Endothelial cell of umbilical vein (primary cell): ENCODE data around the gene SRY.

Experiments
- EZH2 ChIP-seq: IDR thresholded peaks from 2 replicates; pipeline ENCODE4 v1.6.1; 2012; ENCODE audit warnings: borderline replicate concordance, low read depth, mild to moderate bottlenecking, moderate library complexity, low read length, inconsistent platforms; ENCODE audit not compliant: severe bottlenecking
- MYC ChIP-seq: IDR thresholded peaks from one replicate; pipeline ENCODE4 v1.6.1; 2011; ENCODE audit warnings: mild to moderate bottlenecking, low read depth, low read length
- POLR2A ChIP-seq: IDR thresholded peaks from 2 replicates; pipeline ENCODE4 v1.6.1; 2012; ENCODE audit warnings: low read depth, mild to moderate bottlenecking, control low read depth, low read length
- POLR2AphosphoS5 ChIP-seq: IDR thresholded peaks from 2 replicates; pipeline ENCODE4 v1.6.1; 2012; ENCODE audit warnings: low read depth, mild to moderate bottlenecking, control low read depth, low read length, moderate library complexity; ENCODE audit not compliant: insufficient read depth
- TF ChIP-seq, protein P1 (sequence below), 2 donors: IDR thresholded peaks; 1 replicate in 1 of 2; 2 replicates in 1 of 2; pipeline ENCODE4 v1.5.1; 2011; ENCODE audit warnings: low read length in 2 of 2, mild to moderate bottlenecking in 2 of 2, moderate library complexity in 2 of 2, control low read depth in 1 of 2, inconsistent platforms in 1 of 2, low read depth in 1 of 2; ENCODE audit not compliant: insufficient read depth in 1 of 2; ENCODE audit errors: extremely low read depth in 1 of 2

DNA sequence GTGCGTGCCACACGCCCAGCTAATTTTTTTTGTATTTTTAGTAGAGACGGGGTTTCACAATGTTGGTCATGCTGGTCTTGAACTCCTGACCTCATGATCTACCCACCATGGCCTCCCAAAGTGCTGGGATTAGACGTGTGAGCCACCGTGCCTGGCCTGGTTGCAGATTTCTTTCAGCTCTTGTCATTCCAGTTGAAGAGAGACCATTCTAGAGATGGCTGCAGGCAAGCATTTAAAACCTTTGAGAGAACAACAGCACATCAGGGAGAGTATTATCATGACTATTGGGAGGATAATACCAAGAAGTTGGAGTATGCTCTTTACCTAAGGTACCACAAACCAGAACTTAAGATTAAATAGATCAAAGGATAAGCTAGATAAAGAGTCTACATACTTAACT is 41.0 kb upstream of the SRY start:
- TF ChIP-seq POLR2A (no peak), MYC (no peak), POLR2AphosphoS5 (no peak), EZH2 (no peak)
- TF ChIP-seq, protein P1, sequence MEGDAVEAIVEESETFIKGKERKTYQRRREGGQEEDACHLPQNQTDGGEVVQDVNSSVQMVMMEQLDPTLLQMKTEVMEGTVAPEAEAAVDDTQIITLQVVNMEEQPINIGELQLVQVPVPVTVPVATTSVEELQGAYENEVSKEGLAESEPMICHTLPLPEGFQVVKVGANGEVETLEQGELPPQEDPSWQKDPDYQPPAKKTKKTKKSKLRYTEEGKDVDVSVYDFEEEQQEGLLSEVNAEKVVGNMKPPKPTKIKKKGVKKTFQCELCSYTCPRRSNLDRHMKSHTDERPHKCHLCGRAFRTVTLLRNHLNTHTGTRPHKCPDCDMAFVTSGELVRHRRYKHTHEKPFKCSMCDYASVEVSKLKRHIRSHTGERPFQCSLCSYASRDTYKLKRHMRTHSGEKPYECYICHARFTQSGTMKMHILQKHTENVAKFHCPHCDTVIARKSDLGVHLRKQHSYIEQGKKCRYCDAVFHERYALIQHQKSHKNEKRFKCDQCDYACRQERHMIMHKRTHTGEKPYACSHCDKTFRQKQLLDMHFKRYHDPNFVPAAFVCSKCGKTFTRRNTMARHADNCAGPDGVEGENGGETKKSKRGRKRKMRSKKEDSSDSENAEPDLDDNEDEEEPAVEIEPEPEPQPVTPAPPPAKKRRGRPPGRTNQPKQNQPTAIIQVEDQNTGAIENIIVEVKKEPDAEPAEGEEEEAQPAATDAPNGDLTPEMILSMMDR (IDR thresholded peaks at IDR 0.05; ENCODE audit: extremely low read depth in 1 of 2, insufficient read depth in 1 of 2, low read depth in 1 of 2, low read length in 2 of 2) = no peak
